ENCODE measurements around the gene ALKBH8. TPM values are rescaled to one million over a fixed set of nuclear protein-coding genes. Genes with fewer than 3 reads are reported as not detected.

ALKBH8 gene
- total RNA-seq, 1 experiment from 2014 or later = 15.7 TPM

- intact Hi-C loops (cut with micrococcal nuclease; ENCODE audit: unreplicated experiment) = no loop called here
- no peaks in the 10 kb centered on the region for H3K27me3 Mint-ChIP-seq (ENCODE audit: insufficient read depth, unreplicated experiment)
- peak overlapping the region; percentile 6 for H3K27ac Mint-ChIP-seq (ENCODE audit: unreplicated experiment)
- H3K4me1 Mint-ChIP-seq (ENCODE audit: low read depth, unreplicated experiment) = peaks cover 24% of the 10 kb centered on the region
- no peak for DNase-seq
- H3K9me3 Mint-ChIP-seq (ENCODE audit: unreplicated experiment) = peaks cover 11% of the 10 kb centered on the region
- H3K36me3 ChIP-seq (ENCODE audit: control insufficient read depth, insufficient read depth, low read length) = no peaks in the 10 kb centered on the region
- no peaks in the 10 kb centered on the region for H3K27me3 ChIP-seq (replicated peaks; ENCODE audit: control insufficient read depth, insufficient read depth, low read length)
- no peaks in the 10 kb centered on the region for H3K36me3 Mint-ChIP-seq (ENCODE audit: insufficient read depth, unreplicated experiment)
- H3K4me1 ChIP-seq = peaks cover 15% of the 10 kb centered on the region
- H3K9me3 ChIP-seq = no peaks in the 10 kb centered on the region
- POLR2A ChIA-PET = no interaction called here
- CTCF ChIA-PET = no interaction called here
- BruUV-seq (replicated peaks) = no TSS peak
- H3K4me3 Mint-ChIP-seq (ENCODE audit: unreplicated experiment) = no peak overlapping the region
- TF ChIP-seq, protein P1, sequence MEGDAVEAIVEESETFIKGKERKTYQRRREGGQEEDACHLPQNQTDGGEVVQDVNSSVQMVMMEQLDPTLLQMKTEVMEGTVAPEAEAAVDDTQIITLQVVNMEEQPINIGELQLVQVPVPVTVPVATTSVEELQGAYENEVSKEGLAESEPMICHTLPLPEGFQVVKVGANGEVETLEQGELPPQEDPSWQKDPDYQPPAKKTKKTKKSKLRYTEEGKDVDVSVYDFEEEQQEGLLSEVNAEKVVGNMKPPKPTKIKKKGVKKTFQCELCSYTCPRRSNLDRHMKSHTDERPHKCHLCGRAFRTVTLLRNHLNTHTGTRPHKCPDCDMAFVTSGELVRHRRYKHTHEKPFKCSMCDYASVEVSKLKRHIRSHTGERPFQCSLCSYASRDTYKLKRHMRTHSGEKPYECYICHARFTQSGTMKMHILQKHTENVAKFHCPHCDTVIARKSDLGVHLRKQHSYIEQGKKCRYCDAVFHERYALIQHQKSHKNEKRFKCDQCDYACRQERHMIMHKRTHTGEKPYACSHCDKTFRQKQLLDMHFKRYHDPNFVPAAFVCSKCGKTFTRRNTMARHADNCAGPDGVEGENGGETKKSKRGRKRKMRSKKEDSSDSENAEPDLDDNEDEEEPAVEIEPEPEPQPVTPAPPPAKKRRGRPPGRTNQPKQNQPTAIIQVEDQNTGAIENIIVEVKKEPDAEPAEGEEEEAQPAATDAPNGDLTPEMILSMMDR (IDR thresholded peaks at IDR 0.05; ENCODE audit: insufficient read depth in 1 of 2, low read depth in 1 of 2, low read length in 1 of 2, severe bottlenecking in 1 of 2, unreplicated experiment in 1 of 2) = no peak
- no peak overlapping the region for H3K4me3 ChIP-seq (ENCODE audit: low read depth, low read length)
These were observed 71.5 kb downstream of the ALKBH8 start for GRCh38 chr11:107494055-107494454.

DNA sequence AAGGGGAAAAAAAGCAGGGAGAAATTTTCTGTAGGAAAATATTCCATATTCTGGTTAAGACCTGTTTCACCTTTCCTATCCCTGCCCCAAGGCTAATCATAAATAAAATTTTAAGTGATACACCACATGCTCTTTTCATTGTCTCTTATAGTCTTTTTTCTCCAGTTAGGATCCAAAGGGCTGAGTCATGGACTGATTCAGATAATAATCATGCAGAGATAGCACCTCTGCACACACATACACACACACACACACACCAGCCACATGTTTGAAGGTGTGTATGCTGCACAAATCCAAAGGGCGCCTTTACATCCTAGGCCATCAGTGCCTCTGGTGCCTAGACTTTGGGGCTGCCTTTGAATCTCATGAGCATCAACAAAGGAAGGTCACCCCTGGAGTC, 72.4 kb downstream of the ALKBH8 start:
- TF ChIP-seq, protein P1 (IDR thresholded peaks at IDR 0.05; ENCODE audit: insufficient read depth in 1 of 2, low read depth in 1 of 2, low read length in 1 of 2, severe bottlenecking in 1 of 2, unreplicated experiment in 1 of 2) = no peak
- no TSS peak for BruUV-seq (replicated peaks)
- CTCF ChIA-PET = no interaction called here
- no peak for DNase-seq
- Histone ChIP-seq H3K4me3 (ENCODE audit: low read depth, low read length) (no peak overlapping the region), H3K36me3 (ENCODE audit: control insufficient read depth, insufficient read depth, low read length) (no peaks in the 10 kb centered on the region), H3K9me3 (no peaks in the 10 kb centered on the region), H3K4me1 (peaks cover 15% of the 10 kb centered on the region), H3K27me3 (replicated peaks; ENCODE audit: control insufficient read depth, insufficient read depth, low read length) (no peaks in the 10 kb centered on the region)
- Mint-ChIP-seq H3K27me3 (ENCODE audit: insufficient read depth, unreplicated experiment) (no peaks in the 10 kb centered on the region), H3K27ac (ENCODE audit: unreplicated experiment) (peak overlapping the region; percentile 6), H3K4me1 (ENCODE audit: low read depth, unreplicated experiment) (peaks cover 24% of the 10 kb centered on the region), H3K4me3 (ENCODE audit: unreplicated experiment) (no peak overlapping the region), H3K36me3 (ENCODE audit: insufficient read depth, unreplicated experiment) (no peaks in the 10 kb centered on the region), H3K9me3 (ENCODE audit: unreplicated experiment) (peaks cover 10% of the 10 kb centered on the region)
- POLR2A ChIA-PET = no interaction called here
- intact Hi-C loops (cut with micrococcal nuclease; ENCODE audit: unreplicated experiment) = no loop called here

GRCh38 chr11:107490836-107491235, 74.7 kb downstream of the ALKBH8 start:
- intact Hi-C loops (cut with micrococcal nuclease; ENCODE audit: unreplicated experiment) = no loop called here
- no peaks in the 10 kb centered on the region for H3K27me3 ChIP-seq (replicated peaks; ENCODE audit: control insufficient read depth, insufficient read depth, low read length)
- no peak overlapping the region for H3K4me3 Mint-ChIP-seq (ENCODE audit: unreplicated experiment)
- POLR2A ChIA-PET = no interaction called here
- no peaks in the 10 kb centered on the region for H3K36me3 ChIP-seq (ENCODE audit: control insufficient read depth, insufficient read depth, low read length)
- H3K27ac Mint-ChIP-seq (ENCODE audit: unreplicated experiment) = no peak overlapping the region
- no peaks in the 10 kb centered on the region for H3K9me3 ChIP-seq
- CTCF ChIA-PET = no interaction called here
- peaks cover 24% of the 10 kb centered on the region for H3K4me1 Mint-ChIP-seq (ENCODE audit: low read depth, unreplicated experiment)
- H3K4me3 ChIP-seq (ENCODE audit: low read depth, low read length) = no peak overlapping the region
- TF ChIP-seq, protein P1 (IDR thresholded peaks at IDR 0.05; ENCODE audit: insufficient read depth in 1 of 2, low read depth in 1 of 2, low read length in 1 of 2, severe bottlenecking in 1 of 2, unreplicated experiment in 1 of 2) = no peak
- peaks cover 15% of the 10 kb centered on the region for H3K4me1 ChIP-seq
- H3K27me3 Mint-ChIP-seq (ENCODE audit: insufficient read depth, unreplicated experiment) = no peaks in the 10 kb centered on the region
- H3K36me3 Mint-ChIP-seq (ENCODE audit: insufficient read depth, unreplicated experiment) = no peaks in the 10 kb centered on the region
- no peak for DNase-seq
- H3K9me3 Mint-ChIP-seq (ENCODE audit: unreplicated experiment) = no peaks in the 10 kb centered on the region
- BruUV-seq (replicated peaks) = no TSS peak

All from Caco-2 (cell line).